Activated CD4-positive, alpha-beta T cell treated with anti-CD3 and anti-CD28 coated beads, Interleukin-10, Interleukin-2, amounts not matched to agents 100 ng/mL and 50 ng/mL, durations not matched to agents 16 hours and 8 hours (primary cell): ENCODE measurements around the gene DPYSL5.
"Not testable (repeated sequence)": the region's sequence is repeated elsewhere in the genome, so short reads cannot be mapped to it uniquely, and the experiment has no call there.

ENCODE experiments used
- DNase-seq: peaks from one replicate; pipeline ENCODE4 v3.0.0-alpha.2; 2020

Gene DPYSL5

GRCh38 chr2:26875808-26876207, 27.9 kb downstream of the DPYSL5 start:
- no peak for DNase-seq

GRCh38 chr2:26876260-26876659, 28.3 kb downstream of the DPYSL5 start:
- no peak for DNase-seq

GRCh38 chr2:26877276-26877675, 29.3 kb downstream of the DPYSL5 start:
- no peak for DNase-seq

GRCh38 chr2:26880161-26880560, 32.2 kb downstream of the DPYSL5 start:
- no peak for DNase-seq

GRCh38 chr2:26880910-26881435, 33.0 kb downstream of the DPYSL5 start:
- DNase-seq = no peak

- not testable (repeated sequence) for DNase-seq
Measured at GRCh38 chr2:26882220-26882619, 34.3 kb downstream of the DPYSL5 start.

- no peak for DNase-seq
Measured at GRCh38 chr2:26883956-26884355, 36.0 kb downstream of the DPYSL5 start.

GRCh38 chr2:26884486-26884885, 36.6 kb downstream of the DPYSL5 start:
- DNase-seq = no peak

GRCh38 chr2:26885651-26886329, 37.9 kb downstream of the DPYSL5 start:
- DNase-seq = no peak

- no peak for DNase-seq
Measured at GRCh38 chr2:26886736-26887135, 38.8 kb downstream of the DPYSL5 start.

- DNase-seq = no peak
Measured at GRCh38 chr2:26887151-26887550, 39.2 kb downstream of the DPYSL5 start.

GRCh38 chr2:26889796-26890195, 41.9 kb downstream of the DPYSL5 start:
- no peak for DNase-seq

GRCh38 chr2:26890341-26891000, 42.5 kb downstream of the DPYSL5 start:
- no peak for DNase-seq

- no peak for DNase-seq
Measured at GRCh38 chr2:26892133-26892532, 44.2 kb downstream of the DPYSL5 start.

- no peak for DNase-seq
Measured at GRCh38 chr2:26892922-26893524, 45.1 kb downstream of the DPYSL5 start.

- DNase-seq = no peak
Measured at GRCh38 chr2:26894136-26894535, 46.2 kb downstream of the DPYSL5 start.

- no peak for DNase-seq
Measured at GRCh38 chr2:26897807-26898479, 50.0 kb downstream of the DPYSL5 start.

GRCh38 chr2:26898480-26899078, 50.6 kb downstream of the DPYSL5 start:
- DNase-seq = no peak

- DNase-seq = no peak
Measured at GRCh38 chr2:26899500-26900164, 51.7 kb downstream of the DPYSL5 start.

GRCh38 chr2:26900831-26901321, 52.9 kb downstream of the DPYSL5 start:
- no peak for DNase-seq

- DNase-seq = no peak
Measured at GRCh38 chr2:26901326-26902183, 53.6 kb downstream of the DPYSL5 start.
